MCF 10A (cell line): Measurements from ENCODE around the gene KRT39. TPM values are rescaled to one million over a fixed set of nuclear protein-coding genes. Genes with fewer than 3 reads are reported as not detected.

Source experiments
- BruUV-seq: library from RNA; stranded (reverse); fragments of 400-500 nt; replicated peaks from 2 replicates; lab custom pipeline; 2021; lab: Mats Ljungman, UMichigan
- CTCF ChIA-PET: fragments of 300-600 bp; sonication (Branson Sonifier 250); formaldehyde crosslinking; extraction: SDS; loops from one replicate; lab custom pipeline; 2021; ENCODE audit warnings: antibody characterized with exemption, inconsistent platforms; lab: Yijun Ruan, JAX
- POLR2A ChIA-PET: fragments of 300-600, 350-650 bp; sonication (Branson Sonifier 250); formaldehyde crosslinking; extraction: SDS; loops from one replicate; lab custom pipeline; 2020; ENCODE audit warnings: antibody characterized with exemption, inconsistent platforms; lab: Yijun Ruan, JAX
- DNase-seq: peaks from one replicate; pipeline ENCODE4 v3.0.0-alpha.2; 2018; ENCODE audit not compliant: unreplicated experiment
- H3K27ac Mint-ChIP-seq: one replicate; pipeline ENCODE4 v1.8.0; 2022; ENCODE audit warnings: mild to moderate bottlenecking, low read depth, mixed read lengths; ENCODE audit not compliant: unreplicated experiment
- H3K27me3 Mint-ChIP-seq: one replicate; pipeline ENCODE4 v1.8.0; 2022; ENCODE audit warnings: mixed read lengths; ENCODE audit not compliant: insufficient read depth, unreplicated experiment
- H3K36me3 Mint-ChIP-seq: one replicate; pipeline ENCODE4 v1.8.0; 2022; ENCODE audit warnings: mild to moderate bottlenecking, moderate library complexity, mixed read lengths; ENCODE audit not compliant: insufficient read depth, unreplicated experiment
- H3K4me1 Mint-ChIP-seq: one replicate; pipeline ENCODE4 v1.8.0; 2022; ENCODE audit warnings: mixed read lengths; ENCODE audit not compliant: insufficient read depth, unreplicated experiment
- H3K4me3 Mint-ChIP-seq: one replicate; pipeline ENCODE4 v1.8.0; 2022; ENCODE audit warnings: mild to moderate bottlenecking, moderate library complexity, mixed read lengths; ENCODE audit not compliant: unreplicated experiment
- H3K9me3 Mint-ChIP-seq: one replicate; pipeline ENCODE4 v1.8.0; 2022; ENCODE audit warnings: mixed read lengths; ENCODE audit not compliant: unreplicated experiment
- intact Hi-C: fragments of 100-400 bp; cut with micrococcal nuclease; formaldehyde crosslinking; loops from 2 replicates; pipeline ENCODE4 v1.14.1; 2022
- total RNA-seq: library from RNA; stranded (reverse); gene quantifications from 2 replicates; pipeline ENCODE4 v1.2.3, GENCODE V29; 2022
- TF ChIP-seq, protein P1 (sequence below): fragments of 200-600 bp; IDR thresholded peaks from one replicate; pipeline ENCODE4 v1.8.0; 2022; ENCODE audit warnings: antibody characterized with exemption, mild to moderate bottlenecking; ENCODE audit not compliant: unreplicated experiment

Gene KRT39
- total RNA-seq, 1 experiment from 2014 or later = not detected

DNA sequence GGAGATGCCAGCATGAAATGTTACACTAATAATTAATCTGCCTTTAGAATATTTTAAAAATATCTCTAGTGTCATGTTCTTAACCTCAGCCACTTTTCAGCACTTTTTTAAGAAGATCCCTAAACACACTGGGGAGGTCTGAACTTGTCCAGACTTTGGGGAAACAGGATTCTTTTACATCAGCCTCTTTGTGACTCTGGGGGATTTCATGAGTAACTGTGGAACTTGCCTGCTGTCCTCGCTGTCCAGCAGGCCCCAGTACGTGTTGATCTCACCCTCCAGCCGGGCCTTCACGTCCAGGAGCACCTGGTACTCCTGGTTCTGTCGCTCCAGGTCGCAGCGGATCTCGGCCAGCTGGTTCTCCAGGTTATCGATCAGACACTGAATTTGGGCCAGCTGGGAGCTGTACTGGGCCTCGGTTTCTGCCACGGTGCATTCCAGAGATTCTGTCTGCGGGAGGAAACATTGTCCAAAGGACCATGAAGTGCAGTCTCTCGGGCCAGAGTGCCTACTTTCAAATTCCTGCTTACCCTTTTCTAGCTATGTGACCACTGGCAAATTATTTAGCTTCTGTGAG, 11.9 kb upstream of the KRT39 start:
- TF ChIP-seq, protein P1, sequence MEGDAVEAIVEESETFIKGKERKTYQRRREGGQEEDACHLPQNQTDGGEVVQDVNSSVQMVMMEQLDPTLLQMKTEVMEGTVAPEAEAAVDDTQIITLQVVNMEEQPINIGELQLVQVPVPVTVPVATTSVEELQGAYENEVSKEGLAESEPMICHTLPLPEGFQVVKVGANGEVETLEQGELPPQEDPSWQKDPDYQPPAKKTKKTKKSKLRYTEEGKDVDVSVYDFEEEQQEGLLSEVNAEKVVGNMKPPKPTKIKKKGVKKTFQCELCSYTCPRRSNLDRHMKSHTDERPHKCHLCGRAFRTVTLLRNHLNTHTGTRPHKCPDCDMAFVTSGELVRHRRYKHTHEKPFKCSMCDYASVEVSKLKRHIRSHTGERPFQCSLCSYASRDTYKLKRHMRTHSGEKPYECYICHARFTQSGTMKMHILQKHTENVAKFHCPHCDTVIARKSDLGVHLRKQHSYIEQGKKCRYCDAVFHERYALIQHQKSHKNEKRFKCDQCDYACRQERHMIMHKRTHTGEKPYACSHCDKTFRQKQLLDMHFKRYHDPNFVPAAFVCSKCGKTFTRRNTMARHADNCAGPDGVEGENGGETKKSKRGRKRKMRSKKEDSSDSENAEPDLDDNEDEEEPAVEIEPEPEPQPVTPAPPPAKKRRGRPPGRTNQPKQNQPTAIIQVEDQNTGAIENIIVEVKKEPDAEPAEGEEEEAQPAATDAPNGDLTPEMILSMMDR = no peak
- H3K36me3 Mint-ChIP-seq = no peaks in the 10 kb centered on the region
- no peaks in the 10 kb centered on the region for H3K9me3 Mint-ChIP-seq
- no peak overlapping the region for H3K27ac Mint-ChIP-seq
- intact Hi-C loops = no loop called here
- no peak for DNase-seq
- ChIA-PET POLR2A (interaction anchor here (0.7 kb wide), 1 partner anchor 1209 kb away, joined by 4 read pairs; no protein-coding TSS in a partner anchor), CTCF (no interaction called here)
- no peaks in the 10 kb centered on the region for H3K4me1 Mint-ChIP-seq
- H3K27me3 Mint-ChIP-seq = peaks cover 4% of the 10 kb centered on the region
- no peak overlapping the region for H3K4me3 Mint-ChIP-seq
- BruUV-seq = no TSS peak

DNA sequence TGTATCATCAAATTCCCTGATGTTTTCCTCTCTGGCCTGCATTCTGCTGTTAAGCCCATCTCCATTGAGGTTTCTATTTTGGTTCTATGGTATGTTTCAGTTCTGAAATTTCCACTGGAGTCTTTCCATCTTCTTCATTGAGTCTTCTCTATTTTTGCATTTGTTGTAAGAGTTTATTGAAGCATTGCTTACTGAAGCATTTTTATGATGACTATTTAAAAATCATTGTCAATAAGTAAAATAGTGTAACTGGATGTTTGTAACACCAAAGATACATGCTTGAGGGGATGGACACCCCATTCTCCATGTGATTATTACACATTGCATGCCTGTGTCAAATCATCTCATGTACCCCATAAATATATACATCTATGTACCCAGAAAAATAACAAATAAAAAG, 8.8 kb upstream of the KRT39 start:
- intact Hi-C loops = no loop called here
- CTCF ChIA-PET = interaction anchor here (0.7 kb wide), 1 partner anchor 554 kb away, joined by 3 read pairs; no protein-coding TSS in a partner anchor
- H3K4me3 Mint-ChIP-seq = no peak overlapping the region
- no peaks in the 10 kb centered on the region for H3K9me3 Mint-ChIP-seq
- H3K27ac Mint-ChIP-seq = no peak overlapping the region
- TF ChIP-seq, protein P1 = no peak
- no peaks in the 10 kb centered on the region for H3K36me3 Mint-ChIP-seq
- no peaks in the 10 kb centered on the region for H3K4me1 Mint-ChIP-seq
- no TSS peak for BruUV-seq
- DNase-seq = no peak
- no peaks in the 10 kb centered on the region for H3K27me3 Mint-ChIP-seq
- POLR2A ChIA-PET = no interaction called here

DNA sequence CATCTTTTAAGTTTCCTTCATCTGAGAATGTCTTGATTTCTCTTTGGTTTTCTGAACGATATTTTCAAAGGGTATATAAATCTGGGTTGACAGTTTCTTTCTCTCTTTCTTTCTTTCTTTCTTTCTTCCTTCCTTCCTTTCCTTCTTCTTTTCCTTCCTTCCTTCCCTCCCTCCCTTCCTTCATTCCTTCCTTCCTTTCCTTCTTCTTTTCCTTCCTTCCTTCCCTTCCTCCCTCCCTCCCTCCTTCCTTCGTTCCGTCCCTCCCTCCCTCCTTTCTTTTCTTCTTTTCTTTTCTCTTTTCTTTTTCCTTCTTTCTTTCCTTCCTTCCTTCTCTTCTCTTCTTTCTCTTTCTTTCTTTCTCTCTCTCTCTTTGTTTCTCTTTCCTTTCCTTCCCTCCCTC, 7.6 kb upstream of the KRT39 start:
- Mint-ChIP-seq H3K4me1 (no peaks in the 10 kb centered on the region), H3K27ac (no peak overlapping the region), H3K4me3 (no peak overlapping the region), H3K36me3 (no peaks in the 10 kb centered on the region), H3K9me3 (no peaks in the 10 kb centered on the region), H3K27me3 (no peaks in the 10 kb centered on the region)
- no TSS peak for BruUV-seq
- DNase-seq = no peak
- TF ChIP-seq, protein P1 = no peak
- ChIA-PET CTCF (interaction anchor here (0.7 kb wide), 1 partner anchor 473 kb away, joined by 3 read pairs; no protein-coding TSS in a partner anchor), POLR2A (interaction anchor here (0.7 kb wide), 2 partner anchors 37 to 317 kb away, joined by 3 read pairs; no protein-coding TSS in a partner anchor)
- intact Hi-C loops = no loop called here

DNA sequence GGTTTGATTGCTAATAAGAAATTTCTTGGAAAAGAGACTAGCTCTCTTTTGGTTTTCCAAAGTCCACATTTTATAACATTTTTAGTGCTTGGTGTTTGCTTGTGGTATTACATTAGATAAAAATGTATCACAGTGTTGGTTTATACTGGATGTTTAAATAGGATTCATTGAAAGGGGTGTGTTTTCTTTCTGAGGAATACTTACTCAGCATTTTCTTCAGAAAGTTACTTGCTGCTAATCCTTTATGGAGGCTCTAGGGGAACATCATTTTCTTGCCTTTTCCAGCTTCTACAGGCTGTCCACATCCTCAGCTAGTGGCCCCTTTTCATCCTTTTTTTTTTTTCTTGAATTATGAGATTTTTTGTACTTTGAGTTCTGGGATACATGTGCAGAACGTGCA, 834 bp upstream of the KRT39 start:
- no peak overlapping the region for H3K4me3 Mint-ChIP-seq
- no peak overlapping the region for H3K27ac Mint-ChIP-seq
- H3K4me1 Mint-ChIP-seq = no peaks in the 10 kb centered on the region
- H3K27me3 Mint-ChIP-seq = no peaks in the 10 kb centered on the region
- H3K9me3 Mint-ChIP-seq = no peaks in the 10 kb centered on the region
- intact Hi-C loops = no loop called here
- TF ChIP-seq, protein P1 = no peak
- POLR2A ChIA-PET = no interaction called here
- H3K36me3 Mint-ChIP-seq = no peaks in the 10 kb centered on the region
- CTCF ChIA-PET = interaction anchor here (1.0 kb wide), 1 partner anchor 31 kb away, joined by 3 read pairs; no protein-coding TSS in a partner anchor
- DNase-seq = no peak
- no TSS peak for BruUV-seq
